Ovary (tissue), 9 donors: Measurements from ENCODE around the gene LRPPRC. TPM values are rescaled to one million over a fixed set of nuclear protein-coding genes. Genes with fewer than 3 reads are reported as not detected.

Source experiments
- DNase-seq, 5 donors: peaks; one replicate each; pipeline ENCODE4 v3.0.0-alpha.2; 2019 to 2020
- H3K27ac ChIP-seq, 2 donors: fragments of 200-600 bp; one replicate each; pipeline versions ENCODE4 v1.5.1 to v1.8.0; 2019 to 2022
- H3K27me3 ChIP-seq: fragments of 200-600 bp; one replicate; pipeline ENCODE4 v1.8.0; 2022
- H3K36me3 ChIP-seq: fragments of 200-600 bp; sonication (generic); one replicate; pipeline ENCODE4 v1.5.1; 2019
- H3K4me1 ChIP-seq: one replicate; pipeline ENCODE4 v1.8.1; 2013; ENCODE audit warnings: mild to moderate bottlenecking, moderate library complexity; ENCODE audit not compliant: insufficient read depth
- H3K4me3 ChIP-seq: fragments of 200-600 bp; sonication (generic); one replicate; pipeline ENCODE4 v1.5.1; 2017
- H3K9me3 ChIP-seq, 2 donors: fragments of 200-600 bp in 1 of 2; sonication (generic) in 1 of 2; one replicate each; pipeline versions ENCODE4 v1.5.1 to v1.8.1; 2013 to 2019; ENCODE audit warnings: mild to moderate bottlenecking in 1 of 2, moderate library complexity in 1 of 2
- CTCF ChIP-seq, 3 donors: fragments of 450-650 bp in 2 of 3; fragments of 200-600 bp in 1 of 3; IDR thresholded peaks; one replicate each; pipeline versions ENCODE4 v1.5.1 to v1.8.0; 2016 to 2022; ENCODE audit warnings: antibody characterized with exemption in 3 of 3, mild to moderate bottlenecking in 1 of 3
- EP300 ChIP-seq: sonication (generic); formaldehyde crosslinking; IDR thresholded peaks from one replicate; pipeline ENCODE4 v1.6.1; 2017; ENCODE audit warnings: antibody characterized with exemption
- POLR2A ChIP-seq: fragments of 450-650 bp; IDR thresholded peaks from one replicate; pipeline ENCODE4 v1.6.1; 2017; ENCODE audit warnings: antibody characterized with exemption, mild to moderate bottlenecking, moderate library complexity
- WGBS, 3 donors: extraction: QIAGEN DNeasy Blood & Tissue Kit in 1 of 3; methylation state at CpG; one replicate each; pipeline versions ENCODE4 v1.1.5 to v1.1.7; 2013 to 2017; 5-methylcytosine and 5-hydroxymethylcytosine counted together
- intact Hi-C, 4 donors: fragments of 100-400 bp; cut with DNase I; formaldehyde crosslinking; loops; one replicate each; pipeline versions ENCODE4 v1.11.0 to v1.15.1; 2022 to 2023
- polyA plus RNA-seq, 2 donors: library from polyadenylated mRNA; stranded (reverse); fragments of 200-250 nt in 1 of 2; fragments of 350-450 nt in 1 of 2; fragmentation: Illumina TruSeq in 1 of 2; extraction: RNeasy Lipid Tissue Mini Kit (QIAGEN cat#74804) in 1 of 2; gene quantifications; one replicate each; pipeline ENCODE4 v1.2.3, GENCODE V29; 2013 to 2014
- total RNA-seq, 7 donors: library from RNA; depleted of rRNA in 2 of 7; stranded (reverse); fragments of >200 nt in 2 of 7; fragmentation: NEBNext Ultra II Directional in 3 of 7; extraction: Animal tissue kit (Norgen Biotek cat#: 25700) in 3 of 7; gene quantifications; one replicate each; pipeline versions ENCODE4 v1.1.0 to v1.2.4, GENCODE V29; 2016 to 2023
- donor health status: DM: no; HTN: no; CAD: no; lungs with moderate emphysema.
- donor health status: DM: no; HTN: no; CAD: no.
- donor health status: Bipolar disorder and iron deficiency.
- donor health status: DM: yes; HTN: yes; CAD: no.
- donor health status: DM: no; HTN: no; CAD: no.
- donor health status: DM: yes; HTN: yes; CAD: no.

The LRPPRC gene
- total and polyA plus RNA-seq, 9 donors: 27.6 to 74.9 (median 66.9) TPM

GRCh38 chr2:43977677-43978375 lies 18.0 kb downstream of the LRPPRC start:
- Histone ChIP-seq H3K36me3 (no peaks in the 10 kb centered on the region), H3K4me1 (no peaks in the 10 kb centered on the region), H3K27ac (no peak overlapping the region), H3K27me3 (no peaks in the 10 kb centered on the region), H3K4me3 (no peak overlapping the region), H3K9me3 (no peaks in the 10 kb centered on the region)
- TF ChIP-seq CTCF (IDR thresholded peaks at IDR 0.05) (no peak), EP300 (no peak)
- no peak for DNase-seq
- intact Hi-C loops: no loop called here

- no peaks in the 10 kb centered on the region for H3K27me3 ChIP-seq
- no peak overlapping the region for H3K27ac ChIP-seq
- DNase-seq: no peak
- H3K9me3 ChIP-seq: no peaks in the 10 kb centered on the region
- no peaks in the 10 kb centered on the region for H3K36me3 ChIP-seq
- H3K4me1 ChIP-seq: no peaks in the 10 kb centered on the region
- no peak overlapping the region for H3K4me3 ChIP-seq
- intact Hi-C loops: no loop called here
- no peak for TF ChIP-seq CTCF (IDR thresholded peaks at IDR 0.05)
- TF ChIP-seq EP300: no peak
- no peak for TF ChIP-seq POLR2A
Observed at GRCh38 chr2:43960921-43961320, 34.9 kb downstream of the LRPPRC start.

- intact Hi-C loops: no loop called here
- H3K4me1 ChIP-seq: no peaks in the 10 kb centered on the region
- H3K36me3 ChIP-seq: no peaks in the 10 kb centered on the region
- H3K4me3 ChIP-seq: no peak overlapping the region
- no peak for TF ChIP-seq POLR2A
- no peak for TF ChIP-seq CTCF (IDR thresholded peaks at IDR 0.05)
- TF ChIP-seq EP300: no peak
- H3K27ac ChIP-seq: no peak overlapping the region
- H3K27me3 ChIP-seq: no peaks in the 10 kb centered on the region
- no peak for DNase-seq
- no peaks in the 10 kb centered on the region for H3K9me3 ChIP-seq
- 79 to 84% (median 80%) methylated on average over 5 of the region's 5 CpGs for WGBS, 3 donors
Observed at GRCh38 chr2:43958397-43959275, 37.2 kb downstream of the LRPPRC start.

GRCh38 chr2:43950383-43951008 lies 45.3 kb downstream of the LRPPRC start:
- intact Hi-C loops: no loop called here
- no peaks in the 10 kb centered on the region for H3K36me3 ChIP-seq
- no peaks in the 10 kb centered on the region for H3K9me3 ChIP-seq
- H3K4me1 ChIP-seq: no peaks in the 10 kb centered on the region
- no peak for DNase-seq
- H3K27me3 ChIP-seq: no peaks in the 10 kb centered on the region
- TF ChIP-seq CTCF (IDR thresholded peaks at IDR 0.05) (no peak), EP300 (no peak), POLR2A (no peak)
- H3K27ac ChIP-seq: no peak overlapping the region
- H3K4me3 ChIP-seq: no peak overlapping the region
- WGBS, 3 donors: 64 to 72% (median 69%) methylated on average over 8 of the region's 8 CpGs
